SJSA1 (cell line): Measurements from ENCODE around the gene ERMARD. TPM values are rescaled to one million over a fixed set of nuclear protein-coding genes. Genes with fewer than 3 reads are reported as not detected.

Experiments
- DNase-seq, 2 experiments: peaks; one replicate each; pipeline ENCODE4 v3.0.0-alpha.2; 2015 to 2020; ENCODE audit warnings: low spot score in 2 of 2, low read depth in 1 of 2
- H3K27ac ChIP-seq: fragments of 250-450 bp; sonication (Bioruptor Pico); 2 replicates; pipeline ENCODE4 v1.5.1; 2020; ENCODE audit warnings: mild to moderate bottlenecking, moderate library complexity
- H3K27me3 ChIP-seq: fragments of 250-450 bp; sonication (Bioruptor Pico); replicated peaks from 2 replicates; pipeline ENCODE4 v1.5.1; 2020; ENCODE audit warnings: mild to moderate bottlenecking, moderate library complexity
- H3K36me3 ChIP-seq: fragments of 250-450 bp; sonication (Bioruptor Pico); 2 replicates; pipeline ENCODE4 v1.5.1; 2020; ENCODE audit warnings: mild to moderate bottlenecking
- H3K4me1 ChIP-seq: fragments of 250-450 bp; sonication (Bioruptor Pico); replicated peaks from 2 replicates; pipeline ENCODE4 v1.6.1; 2021; ENCODE audit warnings: mild to moderate bottlenecking
- H3K4me3 ChIP-seq: fragments of 250-450 bp; sonication (Bioruptor Pico); 2 replicates; pipeline ENCODE4 v1.5.1; 2020; ENCODE audit warnings: mild to moderate bottlenecking
- H3K9me3 ChIP-seq: fragments of 250-450 bp; sonication (Bioruptor Pico); replicated peaks from 2 replicates; pipeline ENCODE4 v1.5.1; 2020; ENCODE audit warnings: mild to moderate bottlenecking
- total RNA-seq: library from RNA; depleted of rRNA; stranded (reverse); fragments of >200 nt; shearing (Covaris generic); gene quantifications from 2 replicates; pipeline ENCODE4 v1.2.3, GENCODE V29; 2014; rRNA removed

ERMARD gene
- total RNA-seq, result 11.3 and 13.4 TPM in 2 replicates

- Histone ChIP-seq H3K4me1 (peaks cover 6% of the 10 kb centered on the region; the same call in 1 of the 2 replicates), H3K9me3 (no peaks in the 10 kb centered on the region)
- DNase-seq, result peak; percentile 94 to 96
Observed at GRCh38 chr6:169751242-169752073, at the start of gene ERMARD, which contains the start of gene DYNLT2. TSS of gene ERMARD (plus strand) at chr6:169751622. CDS start at chr6:169751658, 36 bp downstream. TSS of gene DYNLT2 (minus strand) at chr6:169751572. CDS start at chr6:169751458, 114 bp downstream.

GRCh38 chr6:169701954-169702839, 49.2 kb upstream of the ERMARD start, which contains the start of the genes C6orf120 and WDR27:
TSS of gene C6orf120 (plus strand) at chr6:169702126. CDS start at chr6:169702460, 334 bp downstream.
TSS of gene WDR27 (minus strand) at chr6:169702029. CDS start at chr6:169689005, 13,024 bp downstream.
- H3K4me3 ChIP-seq, result peak within 1 kb of the TSS; percentile 91
- DNase-seq, result peak; percentile 94 to 97
- H3K4me1 ChIP-seq, result peaks cover 30% of the 10 kb centered on the region
- H3K36me3 ChIP-seq, result peaks cover 41% of the 10 kb centered on the region
- no peaks in the 10 kb centered on the region for H3K9me3 ChIP-seq
- H3K27ac ChIP-seq, result peak within 1 kb of the TSS; percentile 72
- H3K27me3 ChIP-seq, result no peaks in the 10 kb centered on the region

More at GRCh38 chr6:169751242-169752073, at the start of gene ERMARD, which contains the start of gene DYNLT2:
- Histone ChIP-seq H3K27ac (peak within 1 kb of the TSS; percentile 92), H3K36me3 (peaks cover 7% of the 10 kb centered on the region), H3K27me3 (no peaks in the 10 kb centered on the region), H3K4me3 (peak within 1 kb of the TSS; percentile 87)

- Histone ChIP-seq H3K4me1 (peaks cover 30% of the 10 kb centered on the region), H3K27ac (peak overlapping the region; percentile 72), H3K4me3 (peak overlapping the region; percentile 91), H3K27me3 (no peaks in the 10 kb centered on the region), H3K36me3 (peaks cover 41% of the 10 kb centered on the region), H3K9me3 (no peaks in the 10 kb centered on the region)
- DNase-seq, result no peak
Observed at GRCh38 chr6:169702840-169703246, 48.6 kb upstream of the ERMARD start.

GRCh38 chr6:169707772-169708171, 43.6 kb upstream of the ERMARD start:
- no peaks in the 10 kb centered on the region for H3K9me3 ChIP-seq

GRCh38 chr6:169709293-169709692, 42.1 kb upstream of the ERMARD start:
- 0 out of 2 replicates have a peak, but pooled peaks cover under 1% of the 10 kb centered on the region for H3K4me1 ChIP-seq
- DNase-seq, result no peak
- no peak overlapping the region for H3K4me3 ChIP-seq
- H3K36me3 ChIP-seq, result peaks cover 58% of the 10 kb centered on the region
- H3K27ac ChIP-seq, result no peak overlapping the region
- H3K9me3 ChIP-seq, result no peaks in the 10 kb centered on the region
- no peaks in the 10 kb centered on the region for H3K27me3 ChIP-seq

More at GRCh38 chr6:169707772-169708171, 43.6 kb upstream of the ERMARD start:
- no peak overlapping the region for H3K4me3 ChIP-seq
- H3K27ac ChIP-seq, result no peak overlapping the region
- H3K36me3 ChIP-seq, result peaks cover 61% of the 10 kb centered on the region
- no peak for DNase-seq
- H3K4me1 ChIP-seq, result peaks cover 13% of the 10 kb centered on the region; the same call in 1 of the 2 replicates
- H3K27me3 ChIP-seq, result no peaks in the 10 kb centered on the region

- Histone ChIP-seq H3K27me3 (no peaks in the 10 kb centered on the region), H3K4me1 (no peaks in the 10 kb centered on the region), H3K4me3 (no peak overlapping the region), H3K9me3 (no peaks in the 10 kb centered on the region), H3K27ac (no peak overlapping the region), H3K36me3 (peaks cover 58% of the 10 kb centered on the region)
- no peak for DNase-seq
Observed at GRCh38 chr6:169710009-169710408, 41.4 kb upstream of the ERMARD start.

- no peak overlapping the region for H3K4me3 ChIP-seq
- H3K4me1 ChIP-seq, result no peaks in the 10 kb centered on the region
- DNase-seq, result no peak
- peaks cover 66% of the 10 kb centered on the region for H3K36me3 ChIP-seq
- H3K27me3 ChIP-seq, result no peaks in the 10 kb centered on the region
- no peaks in the 10 kb centered on the region for H3K9me3 ChIP-seq
- H3K27ac ChIP-seq, result no peak overlapping the region
Observed at GRCh38 chr6:169714178-169714577, 37.2 kb upstream of the ERMARD start.

GRCh38 chr6:169714595-169714994, 36.8 kb upstream of the ERMARD start:
- Histone ChIP-seq H3K4me1 (no peaks in the 10 kb centered on the region), H3K9me3 (no peaks in the 10 kb centered on the region), H3K4me3 (no peak overlapping the region), H3K27me3 (no peaks in the 10 kb centered on the region), H3K36me3 (peaks cover 63% of the 10 kb centered on the region), H3K27ac (no peak overlapping the region)
- no peak for DNase-seq

GRCh38 chr6:169719117-169719516, 32.3 kb upstream of the ERMARD start:
- H3K9me3 ChIP-seq, result no peaks in the 10 kb centered on the region; the same call in 1 of the 2 replicates
- DNase-seq, result no peak

GRCh38 chr6:169720207-169720855, 31.1 kb upstream of the ERMARD start:
- Histone ChIP-seq H3K9me3 (no peaks in the 10 kb centered on the region; the same call in 1 of the 2 replicates), H3K36me3 (peaks cover 25% of the 10 kb centered on the region), H3K4me1 (peaks cover 18% of the 10 kb centered on the region), H3K4me3 (no peak overlapping the region), H3K27me3 (no peaks in the 10 kb centered on the region), H3K27ac (no peak overlapping the region)
- DNase-seq, result no peak

More at GRCh38 chr6:169719117-169719516, 32.3 kb upstream of the ERMARD start:
- Histone ChIP-seq H3K27me3 (no peaks in the 10 kb centered on the region), H3K36me3 (peaks cover 38% of the 10 kb centered on the region), H3K4me3 (no peak overlapping the region), H3K27ac (no peak overlapping the region), H3K4me1 (peaks cover 12% of the 10 kb centered on the region)

- H3K4me3 ChIP-seq, result peak overlapping the region; percentile 96
- peaks cover 18% of the 10 kb centered on the region for H3K4me1 ChIP-seq
- DNase-seq, result peak in 1 of 2 experiments; percentile 47
- no peaks in the 10 kb centered on the region; the same call in 1 of the 2 replicates for H3K9me3 ChIP-seq
- H3K27ac ChIP-seq, result peak overlapping the region; percentile 67
- H3K36me3 ChIP-seq, result peaks cover 7% of the 10 kb centered on the region
- no peaks in the 10 kb centered on the region for H3K27me3 ChIP-seq
Observed at GRCh38 chr6:169722362-169723199, 28.8 kb upstream of the ERMARD start.

GRCh38 chr6:169723200-169723909, 28.1 kb upstream of the ERMARD start:
- DNase-seq, result peak; percentile 57 to 62
- peak overlapping the region; percentile 67 for H3K27ac ChIP-seq
- H3K27me3 ChIP-seq, result no peaks in the 10 kb centered on the region
- peak overlapping the region; percentile 96 for H3K4me3 ChIP-seq
- H3K36me3 ChIP-seq, result peaks cover 7% of the 10 kb centered on the region
- H3K9me3 ChIP-seq, result no peaks in the 10 kb centered on the region; the same call in 1 of the 2 replicates
- peaks cover 18% of the 10 kb centered on the region for H3K4me1 ChIP-seq
